ENCODE measurements around the gene SUDS3. TPM values are rescaled to one million over a fixed set of nuclear protein-coding genes. Genes with fewer than 3 reads are reported as not detected.

Gene SUDS3
- total RNA-seq, 1 experiment from 2014 or later: 50.5 TPM

DNA sequence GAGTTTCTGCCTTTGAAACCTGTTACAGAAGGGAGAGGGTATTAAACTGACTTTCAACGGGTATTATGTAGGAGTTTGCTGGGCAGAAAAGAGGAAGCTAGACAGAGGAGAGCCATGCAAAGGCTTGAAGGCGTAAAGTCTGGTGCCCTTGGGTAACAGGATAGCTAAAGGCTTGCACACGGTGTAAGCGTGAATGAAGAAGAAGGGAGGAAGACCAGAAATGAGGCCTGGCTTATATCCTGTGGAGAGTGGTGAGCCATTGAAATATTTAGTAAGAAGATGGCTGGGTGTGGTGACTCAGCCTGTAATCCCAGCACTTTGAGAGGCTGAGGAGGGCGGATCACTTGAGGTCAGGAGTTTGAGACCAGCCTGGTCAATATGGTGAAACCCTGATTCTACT lies 22.6 kb downstream of the SUDS3 start:
- Histone ChIP-seq H2BK12ac (ENCODE audit: insufficient read length, low read depth, low read length) (no peak overlapping the region), H2BK5ac (ENCODE audit: insufficient read length, low read length) (no peak overlapping the region), H2AK5ac (ENCODE audit: insufficient read length, low read length) (no peak overlapping the region), H3K4me1 (ENCODE audit: insufficient read depth, low read length) (no peaks in the 10 kb centered on the region), H3K56ac (ENCODE audit: insufficient read length, low read depth, low read length) (no peak overlapping the region), H2BK15ac (ENCODE audit: low read depth, low read length) (no peak overlapping the region), H3K79me1 (ENCODE audit: insufficient read depth, low read depth, low read length, poor library complexity, severe bottlenecking) (no peaks in the 10 kb centered on the region), H3T11ph (ENCODE audit: low read length) (no peak overlapping the region), H2BK20ac (ENCODE audit: low read depth, low read length, poor library complexity, severe bottlenecking) (no peak overlapping the region), H3K23ac (ENCODE audit: insufficient read length, low read depth, low read length) (no peak overlapping the region), H3K14ac (ENCODE audit: insufficient read depth, low read length) (no peak overlapping the region), H3K9ac (ENCODE audit: extremely low read depth, insufficient read length, low read length) (no peak overlapping the region), H3K9me3 (ENCODE audit: control insufficient read depth, low read depth, low read length) (no peaks in the 10 kb centered on the region), H4K8ac (replicated peaks; ENCODE audit: insufficient read length, low read depth, low read length) (no peak overlapping the region), H4K91ac (ENCODE audit: insufficient read length, low read depth, low read length) (no peak overlapping the region), H3K27me3 (ENCODE audit: insufficient read depth, low read length) (no peaks in the 10 kb centered on the region), H3K18ac (ENCODE audit: insufficient read length, low read depth, low read length) (no peak overlapping the region), H2BK120ac (ENCODE audit: low read depth, low read length, poor library complexity, severe bottlenecking) (no peak overlapping the region), H3K4ac (ENCODE audit: low read depth, low read length) (no peak overlapping the region), H3K27ac (ENCODE audit: insufficient read length, low read depth, low read length) (no peak overlapping the region), H3K4me2 (ENCODE audit: insufficient read depth, insufficient read length, low read length) (no peak overlapping the region), H3K23me2 (ENCODE audit: insufficient read length, low read depth, low read length, poor library complexity, severe bottlenecking) (no peaks in the 10 kb centered on the region), H2AFZ (ENCODE audit: low read length) (no peak overlapping the region), H4K5ac (ENCODE audit: insufficient read length, low read depth, low read length) (no peak overlapping the region), H3K79me2 (ENCODE audit: insufficient read depth, low read length) (no peaks in the 10 kb centered on the region), H4K20me1 (ENCODE audit: control insufficient read depth, insufficient read depth, insufficient read length) (no peaks in the 10 kb centered on the region)
- TF ChIP-seq, protein P1, sequence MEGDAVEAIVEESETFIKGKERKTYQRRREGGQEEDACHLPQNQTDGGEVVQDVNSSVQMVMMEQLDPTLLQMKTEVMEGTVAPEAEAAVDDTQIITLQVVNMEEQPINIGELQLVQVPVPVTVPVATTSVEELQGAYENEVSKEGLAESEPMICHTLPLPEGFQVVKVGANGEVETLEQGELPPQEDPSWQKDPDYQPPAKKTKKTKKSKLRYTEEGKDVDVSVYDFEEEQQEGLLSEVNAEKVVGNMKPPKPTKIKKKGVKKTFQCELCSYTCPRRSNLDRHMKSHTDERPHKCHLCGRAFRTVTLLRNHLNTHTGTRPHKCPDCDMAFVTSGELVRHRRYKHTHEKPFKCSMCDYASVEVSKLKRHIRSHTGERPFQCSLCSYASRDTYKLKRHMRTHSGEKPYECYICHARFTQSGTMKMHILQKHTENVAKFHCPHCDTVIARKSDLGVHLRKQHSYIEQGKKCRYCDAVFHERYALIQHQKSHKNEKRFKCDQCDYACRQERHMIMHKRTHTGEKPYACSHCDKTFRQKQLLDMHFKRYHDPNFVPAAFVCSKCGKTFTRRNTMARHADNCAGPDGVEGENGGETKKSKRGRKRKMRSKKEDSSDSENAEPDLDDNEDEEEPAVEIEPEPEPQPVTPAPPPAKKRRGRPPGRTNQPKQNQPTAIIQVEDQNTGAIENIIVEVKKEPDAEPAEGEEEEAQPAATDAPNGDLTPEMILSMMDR (conservative IDR thresholded peaks at IDR 0.05): no peak
- Mint-ChIP-seq H3K4me1 (no peaks in the 10 kb centered on the region), H3K9me3 (no peaks in the 10 kb centered on the region), H3K27ac (no peak overlapping the region), H3K4me3 (no peak overlapping the region), H3K27me3 (ENCODE audit: low read depth) (no peaks in the 10 kb centered on the region), H3K36me3 (ENCODE audit: insufficient read depth in 1 of 3, low read depth in 3 of 3) (peaks cover 34 to 89% (median 67%) of the 10 kb centered on the region in 3 experiments; a peak in 6 of 7 replicates)
- WGBS (ENCODE audit: extremely low coverage, insufficient read length, low lambda C conversion rate): no CpG with 5 or more reads among the region's 5 CpGs
- DNase-seq: no peak
